Hair follicular keratinocyte (primary cell): ENCODE results near the gene DCAF12. TPM values are rescaled to one million over a fixed set of nuclear protein-coding genes. Genes with fewer than 3 reads are reported as not detected.

Experiments
- total RNA-seq: library from RNA; depleted of rRNA; stranded (reverse); fragments of >200 nt; gene quantifications from 2 replicates; pipeline ENCODE4 v1.2.3, GENCODE V29; 2015

Gene DCAF12
- total RNA-seq = 25.8 and 27.3 TPM in 2 replicates

DNA sequence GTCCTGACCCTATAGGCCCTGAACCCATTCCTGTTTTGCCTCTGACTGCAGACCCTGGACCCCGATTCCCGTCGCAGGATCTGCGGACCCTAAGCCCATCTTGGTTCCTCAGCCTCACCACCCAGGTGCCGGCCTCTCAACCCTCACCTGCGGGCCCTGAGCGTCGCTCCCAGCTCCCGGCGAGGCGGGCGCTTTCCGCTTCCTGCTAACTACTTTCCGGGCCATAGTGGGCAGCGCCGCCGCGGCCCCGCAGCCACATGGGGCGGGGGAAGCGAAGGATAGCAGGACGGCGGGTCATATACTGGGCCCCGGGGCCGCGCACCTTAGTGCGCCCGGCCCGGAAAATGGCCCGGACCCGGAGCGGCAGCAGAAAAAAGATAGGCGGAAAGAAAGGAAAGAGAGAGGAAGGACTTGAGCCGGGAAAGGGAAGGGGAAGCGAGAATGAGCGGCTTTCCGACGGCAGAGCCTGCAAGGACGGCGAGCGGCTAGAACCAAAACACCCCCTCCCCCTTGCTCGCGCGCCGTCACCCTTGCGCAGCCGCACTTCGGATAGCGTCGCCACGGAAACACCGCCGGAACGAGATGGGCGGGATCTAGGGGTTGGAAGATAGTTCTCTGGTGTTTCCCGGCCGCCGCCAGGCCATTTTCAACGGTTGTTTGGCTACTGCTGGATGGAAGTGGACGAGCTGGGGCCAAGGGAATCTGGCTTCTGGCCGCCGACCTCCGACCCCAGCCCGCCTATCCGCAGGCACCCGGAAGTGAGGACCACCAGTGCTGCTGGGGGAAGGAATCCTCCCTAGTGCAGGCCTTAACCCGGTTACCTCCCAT lies at the start of gene DCAF12:
Gene DCAF12, minus strand, starts transcription at position 492 of the 828 bp plus-strand sequence. Its CDS starts 267 bp downstream, at position 225.

DNA sequence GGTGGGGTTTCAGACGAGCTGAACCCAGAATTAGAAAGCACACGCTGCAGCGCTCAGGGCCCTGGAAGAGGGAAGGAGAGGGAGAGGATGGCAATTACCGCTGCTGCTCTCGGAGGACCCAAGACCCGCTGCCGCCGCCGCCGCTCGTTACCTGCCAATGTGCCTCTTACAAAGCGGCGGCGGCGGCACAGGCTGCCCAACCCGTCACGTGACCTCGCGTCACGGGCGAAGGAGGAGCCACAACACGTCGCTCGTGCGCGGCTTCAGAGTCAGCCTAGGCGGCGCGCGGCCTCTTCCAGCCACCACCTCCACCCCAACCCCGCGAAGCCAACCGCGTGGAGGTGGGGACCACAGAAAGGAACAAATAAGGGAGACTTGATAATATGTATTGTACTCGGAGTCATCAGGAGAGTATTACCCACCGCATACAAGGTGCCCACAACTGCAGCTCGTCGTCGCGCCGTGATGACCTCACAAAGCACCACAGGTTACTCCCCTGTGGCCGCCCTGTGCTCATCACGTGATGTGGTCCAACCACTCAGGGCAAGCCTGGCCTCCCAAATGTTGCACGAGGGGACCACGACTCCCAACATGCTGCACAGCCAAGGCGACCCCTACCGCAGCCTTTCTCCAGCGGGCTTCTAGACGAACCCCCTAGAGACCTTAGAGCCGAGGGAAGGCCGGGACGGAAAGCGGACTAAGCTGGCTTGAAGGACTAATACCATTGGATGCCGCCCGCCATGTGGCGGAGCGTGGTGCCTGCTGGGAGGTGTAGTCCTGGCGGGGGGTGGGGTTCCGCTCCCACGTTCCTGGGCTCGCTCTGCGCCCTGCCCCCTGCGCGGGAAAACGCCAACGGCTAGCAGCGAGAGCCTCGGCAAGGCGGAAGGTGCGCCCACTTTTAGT lies 77.5 kb downstream of the DCAF12 start, which contains the start of gene UBAP2:
Gene UBAP2, minus strand, starts transcription at position 161 of the 903 bp plus-strand sequence. CDS start 31,739 bp downstream, outside the sequence.

Other genes starting within 250 kb of the DCAF12 start
- 13.1 and 15.7 TPM in 2 replicates for gene UBAP2, start 77.8 kb downstream of the DCAF12 start, total RNA-seq
- 38.1 and 48.8 TPM in 2 replicates for gene UBAP1, start 52.3 kb upstream of the DCAF12 start, total RNA-seq
- 1.2 and 3.2 TPM in 2 replicates for gene KIF24, start 202.6 kb upstream of the DCAF12 start, total RNA-seq
- gene NUDT2, start 202.9 kb upstream of the DCAF12 start, total RNA-seq = 45.5 and 49.1 TPM in 2 replicates